IPS-15b (cell line): ENCODE measurements around the gene SLC25A39.
A peak's percentile ranks its signal among the peaks of the same experiment; 100 is the strongest.
"Not testable (repeated sequence)": the region's sequence is repeated elsewhere in the genome, so short reads cannot be mapped to it uniquely, and the experiment has no call there.

ENCODE experiments used
- H3K27me3 ChIP-seq: one replicate; pipeline ENCODE4 v1.6.1; 2013; ENCODE audit warnings: low read length; ENCODE audit not compliant: control insufficient read depth, insufficient read depth
- H3K36me3 ChIP-seq: one replicate; pipeline ENCODE4 v1.6.1; 2013; ENCODE audit warnings: low read length; ENCODE audit not compliant: control insufficient read depth, insufficient read depth
- H3K4me1 ChIP-seq: one replicate; pipeline ENCODE4 v1.6.1; 2013; ENCODE audit warnings: mild to moderate bottlenecking, low read length; ENCODE audit not compliant: control insufficient read depth, insufficient read depth
- H3K4me3 ChIP-seq: one replicate; pipeline ENCODE4 v1.5.1; 2013; ENCODE audit warnings: low read depth, low read length
- H3K9ac ChIP-seq: one replicate; pipeline ENCODE4 v1.6.1; 2013; ENCODE audit warnings: low read depth, mild to moderate bottlenecking, low read length
- H3K9me3 ChIP-seq: one replicate; pipeline ENCODE4 v1.6.1; 2013; ENCODE audit warnings: mild to moderate bottlenecking, low read length; ENCODE audit not compliant: control insufficient read depth, insufficient read depth

Gene SLC25A39

GRCh38 chr17:44324571-44325275 is at the start of gene SLC25A39:
TSS of gene SLC25A39 (minus strand) at chr17:44324823. CDS start at chr17:44323562, 1,261 bp downstream.
- peak within 1 kb of the TSS; percentile 83 for H3K9ac ChIP-seq
- H3K4me3 ChIP-seq: peak within 1 kb of the TSS; percentile 84
- H3K4me1 ChIP-seq: no peaks in the 10 kb centered on the region
- H3K9me3 ChIP-seq: no peaks in the 10 kb centered on the region
- peaks cover 2% of the 10 kb centered on the region for H3K27me3 ChIP-seq
- peaks cover 29% of the 10 kb centered on the region for H3K36me3 ChIP-seq

DNA sequence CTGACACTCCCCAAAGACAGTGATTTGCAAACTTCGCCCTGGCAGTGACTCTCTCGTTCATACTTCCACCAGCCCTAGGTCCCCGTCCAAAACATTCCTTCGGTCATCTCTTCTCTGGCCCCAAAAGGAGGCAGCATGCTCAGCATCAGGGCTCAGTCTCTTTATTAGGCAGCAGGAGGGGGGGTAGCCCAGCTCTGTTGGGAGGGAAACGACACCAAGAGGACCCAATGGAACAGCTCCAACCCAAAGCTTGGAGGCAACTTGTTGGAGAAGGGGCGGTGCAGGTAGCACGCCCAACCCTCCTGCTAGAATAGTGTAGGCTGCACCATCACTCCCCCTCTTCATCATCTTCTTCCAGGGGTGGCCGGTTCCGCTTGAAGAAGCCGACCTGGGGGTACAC is 47.4 kb upstream of the SLC25A39 start:
- H3K9ac ChIP-seq: no peak overlapping the region
- no peak overlapping the region for H3K4me3 ChIP-seq
- no peaks in the 10 kb centered on the region for H3K36me3 ChIP-seq
- no peaks in the 10 kb centered on the region for H3K9me3 ChIP-seq
- H3K4me1 ChIP-seq: no peaks in the 10 kb centered on the region
- peaks cover 2% of the 10 kb centered on the region for H3K27me3 ChIP-seq

DNA sequence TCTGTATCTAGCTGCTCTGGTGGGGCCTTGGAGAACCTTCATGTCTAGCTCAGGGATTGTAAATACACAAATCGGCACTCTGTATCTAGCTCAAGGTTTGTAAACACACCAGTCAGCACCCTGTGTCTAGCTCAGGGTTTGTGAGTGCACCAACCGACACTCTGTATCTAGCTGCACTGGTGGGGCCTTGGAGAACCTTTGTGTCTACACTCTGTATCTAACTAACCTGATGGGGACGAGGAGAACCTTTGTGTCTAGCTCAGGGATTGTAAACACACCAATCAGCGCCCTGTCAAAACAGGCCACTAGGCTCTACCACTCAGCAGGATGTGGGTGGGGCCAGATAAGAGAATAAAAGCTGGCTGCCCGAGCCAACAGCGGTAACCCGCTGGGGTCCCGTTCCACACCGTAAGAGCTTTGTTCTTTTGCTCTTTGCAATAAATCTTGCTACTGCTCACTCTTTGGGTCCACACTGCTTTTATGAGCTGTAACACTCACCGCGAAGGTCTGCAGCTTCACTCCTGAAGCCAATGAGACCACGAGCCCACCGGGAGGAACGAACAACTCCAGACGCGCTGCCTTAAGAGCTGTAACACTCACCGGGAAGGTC is 44.9 kb upstream of the SLC25A39 start:
- H3K4me1 ChIP-seq: not testable (repeated sequence)

GRCh38 chr17:44368391-44369243 is 44.0 kb upstream of the SLC25A39 start:
- H3K9me3 ChIP-seq, H3K36me3 ChIP-seq, H3K4me1 ChIP-seq, H3K9ac ChIP-seq, H3K4me3 ChIP-seq: not testable (repeated sequence)
- H3K27me3 ChIP-seq: peaks cover 19% of the 10 kb centered on the region

More for the DNA sequence above, 44.9 kb upstream of the SLC25A39 start:
- not testable (repeated sequence) for H3K4me3 ChIP-seq, H3K9me3 ChIP-seq, H3K36me3 ChIP-seq, H3K9ac ChIP-seq
- H3K27me3 ChIP-seq: peaks cover 20% of the 10 kb centered on the region

DNA sequence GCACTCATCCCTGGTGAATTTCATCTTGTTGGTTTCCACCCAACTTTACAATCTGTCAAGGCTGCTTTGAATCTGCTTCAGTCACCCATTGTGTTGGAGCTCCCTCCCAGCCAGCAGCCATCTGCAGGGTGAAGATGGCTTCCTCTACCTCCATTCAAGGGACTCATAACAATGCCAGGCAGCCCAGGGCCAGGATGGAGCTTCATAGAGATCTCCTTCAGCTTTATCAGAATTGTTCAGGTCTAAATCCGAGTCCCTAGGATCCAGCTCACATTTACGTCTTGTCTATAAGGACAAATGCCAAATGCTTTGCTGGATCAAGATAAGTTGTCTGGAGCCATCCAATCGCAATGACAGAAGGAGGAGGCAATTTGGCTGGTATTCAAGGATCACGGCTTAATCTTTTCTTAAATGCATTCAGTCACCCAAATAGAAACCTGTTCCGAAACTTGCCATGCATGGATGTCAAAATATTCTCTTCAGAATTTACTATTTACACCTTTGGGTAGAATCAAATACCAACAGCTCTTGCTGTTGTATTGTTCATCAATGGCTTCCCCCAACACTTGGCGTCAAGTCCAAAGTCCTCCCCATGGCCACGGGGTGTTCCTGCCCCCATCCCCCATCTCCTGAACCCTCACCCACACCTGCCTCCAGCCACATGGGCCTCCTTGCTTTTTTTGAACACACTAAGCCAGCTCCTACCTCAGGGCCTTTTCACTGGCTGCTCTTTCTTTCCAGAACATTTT is 42.8 kb upstream of the SLC25A39 start:
- Histone ChIP-seq H3K9me3 (no peaks in the 10 kb centered on the region), H3K27me3 (peaks cover 17% of the 10 kb centered on the region), H3K4me3 (no peak overlapping the region), H3K4me1 (no peaks in the 10 kb centered on the region), H3K36me3 (no peaks in the 10 kb centered on the region), H3K9ac (no peak overlapping the region)

GRCh38 chr17:44365051-44365450 is 40.4 kb upstream of the SLC25A39 start:
- peaks cover 15% of the 10 kb centered on the region for H3K4me1 ChIP-seq
- peaks cover 17% of the 10 kb centered on the region for H3K27me3 ChIP-seq
- H3K9ac ChIP-seq, H3K4me3 ChIP-seq, H3K36me3 ChIP-seq, H3K9me3 ChIP-seq: not testable (repeated sequence)

GRCh38 chr17:44363613-44364159 is 39.1 kb upstream of the SLC25A39 start, which contains the start of gene FAM171A2:
TSS of gene FAM171A2 (minus strand) at chr17:44363853. CDS start at chr17:44363714, 139 bp downstream.
- peak within 1 kb of the TSS; percentile 12 for H3K9ac ChIP-seq
- H3K4me3 ChIP-seq: peak within 1 kb of the TSS; percentile 60
- H3K27me3 ChIP-seq: peaks cover 17% of the 10 kb centered on the region
- H3K36me3 ChIP-seq: peaks cover under 1% of the 10 kb centered on the region
- H3K4me1 ChIP-seq: peaks cover 15% of the 10 kb centered on the region
- no peaks in the 10 kb centered on the region for H3K9me3 ChIP-seq

- Histone ChIP-seq H3K4me3 (peak overlapping the region; percentile 60), H3K9me3 (no peaks in the 10 kb centered on the region), H3K27me3 (peaks cover 17% of the 10 kb centered on the region), H3K36me3 (peaks cover 3% of the 10 kb centered on the region), H3K4me1 (peaks cover 15% of the 10 kb centered on the region), H3K9ac (peak overlapping the region; percentile 12)
Measured at GRCh38 chr17:44362949-44363612, 38.5 kb upstream of the SLC25A39 start.

DNA sequence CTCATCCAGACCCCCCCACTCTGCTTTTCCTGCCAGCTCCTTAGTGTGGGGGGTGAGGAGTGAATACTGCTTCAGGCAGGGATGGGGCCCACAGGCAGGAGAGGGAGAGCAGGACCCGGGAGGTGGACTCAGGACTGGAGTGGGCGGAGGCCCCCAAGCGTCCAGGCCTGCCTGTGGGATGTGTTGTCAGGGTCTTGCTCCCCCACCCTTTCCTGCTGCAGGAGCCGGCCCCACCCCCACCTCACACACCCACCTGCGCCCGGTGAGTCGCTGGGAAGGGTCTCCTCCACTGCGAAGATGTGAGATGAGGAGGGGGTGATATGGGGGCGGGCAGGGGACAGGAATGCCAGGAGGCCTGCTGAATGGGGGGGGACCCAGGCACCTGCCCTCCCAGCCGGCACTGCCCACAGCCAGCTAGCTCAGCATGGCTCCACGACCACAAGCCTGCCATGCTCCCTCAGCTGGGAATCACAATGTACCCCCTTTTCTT is 37.9 kb upstream of the SLC25A39 start:
- Histone ChIP-seq H3K36me3 (peaks cover 3% of the 10 kb centered on the region), H3K27me3 (peaks cover 17% of the 10 kb centered on the region), H3K9ac (no peak overlapping the region), H3K4me3 (peak overlapping the region; percentile 60), H3K4me1 (peaks cover 15% of the 10 kb centered on the region), H3K9me3 (no peaks in the 10 kb centered on the region)

GRCh38 chr17:44361292-44362260 is 37.0 kb upstream of the SLC25A39 start:
- peak overlapping the region; percentile 3 for H3K4me3 ChIP-seq
- H3K36me3 ChIP-seq: peaks cover 3% of the 10 kb centered on the region
- H3K9ac ChIP-seq: no peak overlapping the region
- H3K27me3 ChIP-seq: peaks cover 17% of the 10 kb centered on the region
- no peaks in the 10 kb centered on the region for H3K9me3 ChIP-seq
- peaks cover 15% of the 10 kb centered on the region for H3K4me1 ChIP-seq
